ENCODE results near the gene CDC26. TPM values are rescaled to one million over a fixed set of nuclear protein-coding genes. Genes with fewer than 3 reads are reported as not detected.
"Not testable (repeated sequence)": the region's sequence is repeated elsewhere in the genome, so short reads cannot be mapped to it uniquely, and the experiment has no call there.

Gene CDC26
- total and polyA plus RNA-seq, 10 of the 15 experiments (the other 5 are each of a cell fraction or from before 2014, with no cell fraction given) = 28.2 to 156 (median 61.5) TPM

DNA sequence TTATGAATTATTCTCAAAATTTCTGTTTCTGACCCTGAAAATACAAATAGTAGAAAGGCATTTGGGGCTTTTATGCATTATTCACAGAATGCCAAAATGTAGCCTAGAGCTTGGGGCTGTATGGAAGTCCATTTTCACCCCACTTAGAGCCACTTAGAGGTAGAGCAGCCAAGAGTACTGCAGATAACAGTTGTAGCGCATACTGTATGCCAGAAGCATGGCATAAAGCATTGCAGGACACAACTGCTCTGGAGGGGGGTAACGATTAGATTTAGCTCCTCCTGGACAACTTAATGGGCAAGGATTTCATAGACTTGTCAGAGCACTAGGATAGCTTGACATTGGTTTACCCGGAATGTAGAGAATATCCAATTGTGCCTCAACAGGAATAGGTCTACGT lies 38.3 kb downstream of the CDC26 start (continued):
- TF ChIP-seq, protein P1, sequence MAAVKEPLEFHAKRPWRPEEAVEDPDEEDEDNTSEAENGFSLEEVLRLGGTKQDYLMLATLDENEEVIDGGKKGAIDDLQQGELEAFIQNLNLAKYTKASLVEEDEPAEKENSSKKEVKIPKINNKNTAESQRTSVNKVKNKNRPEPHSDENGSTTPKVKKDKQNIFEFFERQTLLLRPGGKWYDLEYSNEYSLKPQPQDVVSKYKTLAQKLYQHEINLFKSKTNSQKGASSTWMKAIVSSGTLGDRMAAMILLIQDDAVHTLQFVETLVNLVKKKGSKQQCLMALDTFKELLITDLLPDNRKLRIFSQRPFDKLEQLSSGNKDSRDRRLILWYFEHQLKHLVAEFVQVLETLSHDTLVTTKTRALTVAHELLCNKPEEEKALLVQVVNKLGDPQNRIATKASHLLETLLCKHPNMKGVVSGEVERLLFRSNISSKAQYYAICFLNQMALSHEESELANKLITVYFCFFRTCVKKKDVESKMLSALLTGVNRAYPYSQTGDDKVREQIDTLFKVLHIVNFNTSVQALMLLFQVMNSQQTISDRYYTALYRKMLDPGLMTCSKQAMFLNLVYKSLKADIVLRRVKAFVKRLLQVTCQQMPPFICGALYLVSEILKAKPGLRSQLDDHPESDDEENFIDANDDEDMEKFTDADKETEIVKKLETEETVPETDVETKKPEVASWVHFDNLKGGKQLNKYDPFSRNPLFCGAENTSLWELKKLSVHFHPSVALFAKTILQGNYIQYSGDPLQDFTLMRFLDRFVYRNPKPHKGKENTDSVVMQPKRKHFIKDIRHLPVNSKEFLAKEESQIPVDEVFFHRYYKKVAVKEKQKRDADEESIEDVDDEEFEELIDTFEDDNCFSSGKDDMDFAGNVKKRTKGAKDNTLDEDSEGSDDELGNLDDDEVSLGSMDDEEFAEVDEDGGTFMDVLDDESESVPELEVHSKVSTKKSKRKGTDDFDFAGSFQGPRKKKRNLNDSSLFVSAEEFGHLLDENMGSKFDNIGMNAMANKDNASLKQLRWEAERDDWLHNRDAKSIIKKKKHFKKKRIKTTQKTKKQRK (IDR thresholded peaks at IDR 0.05; ENCODE audit: low read depth, low read length) = no peak
- no peak for TF ChIP-seq MYB (IDR thresholded peaks at IDR 0.05; ENCODE audit: borderline replicate concordance, low read depth, low read length)

GRCh38 chr9:113235701-113236255 lies 39.6 kb downstream of the CDC26 start:
- whole genome bisulfite sequencing (ENCODE audit: insufficient coverage, insufficient replicate concordance, low lambda C conversion rate, missing lambda C conversion rate) = 93% methylated on average over 10 of the region's 10 CpGs
- H3K4me2 ChIP-seq (ENCODE audit: control insufficient read depth, insufficient read depth); H3K36me3 ChIP-seq (ENCODE audit: control insufficient read depth in 2 of 2, insufficient read depth in 2 of 2, low read length in 1 of 2); H3K4me3 ChIP-seq; RAD21 ChIA-PET (ENCODE audit: unreplicated experiment); H3K27me3 ChIP-seq (replicated peaks in 1 of 2; ENCODE audit: control insufficient read depth in 2 of 2, insufficient read depth in 2 of 2, low read length in 1 of 2); in situ Hi-C loops (cut with MboI); H4K20me1 ChIP-seq (ENCODE audit: control insufficient read depth, insufficient read depth); H3K9ac ChIP-seq (ENCODE audit: control insufficient read depth, insufficient read depth, low read length); intact Hi-C loops (cut with micrococcal nuclease; ENCODE audit: unreplicated experiment); CTCF ChIA-PET; ATAC-seq; POLR2A ChIA-PET; BruUV-seq (replicated peaks); H3K4me1 ChIP-seq (ENCODE audit: control insufficient read depth, insufficient read depth, low read length); H3K79me2 ChIP-seq (ENCODE audit: control insufficient read depth, insufficient read depth, low read length); H2AFZ ChIP-seq (ENCODE audit: control insufficient read depth, low read depth, low read length); SMC1A ChIA-PET (ENCODE audit: uncharacterized antibody, unreplicated experiment); FAIRE-seq; H3K9me3 ChIP-seq (replicated peaks; ENCODE audit: control insufficient read depth, insufficient read depth, low read length); DNase-seq (ENCODE audit: low read depth, low spot score); H3K27ac ChIP-seq (ENCODE audit: control insufficient read depth, insufficient read depth): not testable (repeated sequence)

Data from GM12878 (cell line).